Heart left ventricle (tissue), 13 donors: ENCODE data around the gene LRP1-AS.

Experiments
- CTCF ChIP-seq, 12 donors: fragments of 200-600 bp; sonication (generic) in 4 of 12; IDR thresholded peaks; one replicate each; pipeline versions ENCODE4 v1.5.0 to v1.8.0; 2018 to 2022; ENCODE audit warnings: antibody characterized with exemption in 12 of 12, mild to moderate bottlenecking in 5 of 12
- POLR2A ChIP-seq, 2 donors: fragments of 450-650 bp; IDR thresholded peaks; one replicate each; pipeline ENCODE4 v1.6.1; 2017; ENCODE audit warnings: antibody characterized with exemption in 2 of 2, mild to moderate bottlenecking in 2 of 2, moderate library complexity in 2 of 2
- donor health status: ischemic (EF 13 %, LVEDD 7.1; RV severe dilation, severe dysfunction).
- donor health status: DM: no; HTN: yes; CAD: no.
- donor health status: DM: no; HTN: no; CAD: no.
- donor health status: ischemic (EF 25% LVEDD 6.9; RV normal size, moderate dysfunction).
- donor health status: ischemic (EF 25% LVEDD 5.7; RV mildly dilated, moderate dysfunction).
- donor health status: ischemic (EF 35%, LVEDD 5.7; RV mildly dilated, moderate dysfunction).
- donor health status: nonischemic (EF 11% LVEDD 7.7; RV severe dilation, severe dysfunction).
- donor health status: DM: yes; HTN: yes; CAD: no.
- donor health status: PGD.
- donor health status: ischemic (EF 29% LVEDD 5.4; RV normal size, mild dysfunction).
- donor health status: nonischemic (EF 23%, LVEDD 6.1; RV moderate dilation, normal function).

GRCh38 chr12:57109207-57110103 lies 38.0 kb downstream of the LRP1-AS start:
- no peak for TF ChIP-seq CTCF (IDR thresholded peaks at IDR 0.05)
- no peak for TF ChIP-seq POLR2A (IDR thresholded peaks at IDR 0.05)
